Spleen (tissue), 11 donors: ENCODE measurements around the gene DISC1. TPM values are rescaled to one million over a fixed set of nuclear protein-coding genes. Genes with fewer than 3 reads are reported as not detected.

Source experiments
- DNase-seq: peaks from one replicate; pipeline ENCODE4 v3.0.0-alpha.2; 2020
- H3K27ac ChIP-seq, 8 donors: fragments of 200-600 bp; sonication (generic) in 7 of 8; 1 replicate in 4 of 8; 2 replicates in 4 of 8; pipeline versions ENCODE4 v1.5.0 to v1.8.0; 2016 to 2021; ENCODE audit warnings: inconsistent platforms in 4 of 8, mild to moderate bottlenecking in 4 of 8, moderate library complexity in 1 of 8
- H3K27me3 ChIP-seq, 7 donors: fragments of 200-600 bp; sonication (generic) in 6 of 7; replicated peaks in 1 of 7; 1 replicate in 4 of 7; 2 replicates in 3 of 7; pipeline versions ENCODE4 v1.5.0 to v1.8.0; 2016 to 2021; ENCODE audit warnings: inconsistent platforms in 3 of 7, mild to moderate bottlenecking in 1 of 7
- H3K36me3 ChIP-seq, 6 donors: fragments of 200-600 bp; sonication (generic) in 5 of 6; 1 replicate in 4 of 6; 2 replicates in 2 of 6; pipeline versions ENCODE4 v1.5.0 to v1.8.0; 2016 to 2021; ENCODE audit warnings: inconsistent platforms in 2 of 6
- H3K4me1 ChIP-seq, 6 donors: fragments of 200-600 bp; sonication (generic) in 5 of 6; 1 replicate in 3 of 6; 2 replicates in 3 of 6; pipeline versions ENCODE4 v1.5.0 to v1.8.0; 2016 to 2021; ENCODE audit warnings: inconsistent platforms in 3 of 6
- H3K4me3 ChIP-seq, 8 donors: fragments of 200-600 bp; sonication (generic) in 7 of 8; 1 replicate in 4 of 8; 2 replicates in 4 of 8; pipeline versions ENCODE4 v1.5.0 to v1.8.0; 2016 to 2021; ENCODE audit warnings: inconsistent platforms in 4 of 8, mild to moderate bottlenecking in 4 of 8, moderate library complexity in 2 of 8
- H3K9me3 ChIP-seq, 8 donors: fragments of 200-600 bp; sonication (generic) in 7 of 8; 1 replicate in 4 of 8; 2 replicates in 4 of 8; pipeline versions ENCODE4 v1.5.0 to v1.8.0; 2016 to 2021; ENCODE audit warnings: inconsistent platforms in 4 of 8
- POLR2A ChIP-seq, 3 donors: fragments of 450-650 bp; IDR thresholded peaks; one replicate each; pipeline ENCODE4 v1.5.1; 2017; ENCODE audit warnings: antibody characterized with exemption in 3 of 3, mild to moderate bottlenecking in 1 of 3
- POLR2AphosphoS5 ChIP-seq, 3 donors: sonication (generic); formaldehyde crosslinking; IDR thresholded peaks; one replicate each; pipeline ENCODE4 v1.5.1; 2017; ENCODE audit warnings: antibody characterized with exemption in 3 of 3
- WGBS, 5 donors: extraction: QIAGEN DNeasy Blood & Tissue Kit in 3 of 5; methylation state at CpG; one replicate each; pipeline versions ENCODE4 v1.1.5 to v1.1.7; 2013 to 2018; 5-methylcytosine and 5-hydroxymethylcytosine counted together
- intact Hi-C: fragments of 100-400 bp; cut with DNase I; formaldehyde crosslinking; loops from one replicate; pipeline ENCODE4 v1.15.0; 2023; ENCODE audit warnings: low total_unique reads
- polyA plus RNA-seq, 3 donors: library from polyadenylated mRNA; stranded (reverse); fragments of 200-250 nt; gene quantifications; one replicate each; pipeline ENCODE4 v1.2.1, GENCODE V29; 2013
- total RNA-seq, 7 donors: library from RNA; depleted of rRNA in 3 of 7; stranded (reverse); fragments of >200 nt in 3 of 7; fragmentation: NEBNext Ultra II Directional in 4 of 7; extraction: Animal tissue kit (Norgen Biotek cat#: 25700) in 4 of 7; gene quantifications; one replicate each; pipeline versions ENCODE4 v1.1.0 to v1.2.1, GENCODE V29; 2016 to 2021
- TF ChIP-seq, protein P1 (sequence below), 11 experiments: fragments of 200-600 bp in 7 of 11; fragments of 450-650 bp in 4 of 11; sonication (generic) in 4 of 11; IDR thresholded peaks in 8 of 11; conservative IDR thresholded peaks in 3 of 11; 1 replicate in 7 of 11; 2 replicates in 4 of 11; pipeline versions ENCODE4 v1.4.0 to v1.8.0; 2016 to 2021; ENCODE audit warnings: antibody characterized with exemption in 11 of 11, inconsistent platforms in 4 of 11, mild to moderate bottlenecking in 1 of 11
- donor health status: healthy with polysubstance abuse.
- donor health status: DM: no; HTN: no; CAD: no; lungs with moderate emphysema.
- donor health status: DM: no; HTN: no; CAD: no.
- donor health status: Bipolar disorder and iron deficiency.
- donor health status: healthy.
- donor health status: DM: no; HTN: no; CAD: no.
- donor health status: DM: yes; HTN: yes; CAD: no.

Gene DISC1
- total and polyA plus RNA-seq, 10 donors = 0.89 to 36.4 (median 24.2) TPM

- no peak for TF ChIP-seq POLR2A (IDR thresholded peaks at IDR 0.05)
- no peak for TF ChIP-seq POLR2AphosphoS5 (IDR thresholded peaks at IDR 0.05)
These were observed 43.2 kb upstream of the DISC1 start for GRCh38 chr1:231583376-231583775.

GRCh38 chr1:231584117-231584516, 42.5 kb upstream of the DISC1 start:
- no peak for DNase-seq
- no peaks in the 10 kb centered on the region for H3K27me3 ChIP-seq

More at GRCh38 chr1:231583376-231583775, 43.2 kb upstream of the DISC1 start:
- no peak for DNase-seq
- Histone ChIP-seq H3K4me3 (no peak overlapping the region), H3K27me3 (no peaks in the 10 kb centered on the region), H3K27ac (no peak overlapping the region), H3K4me1 (peaks cover 0 to 7% (median 0%) of the 10 kb centered on the region in 6 donors), H3K36me3 (no peaks in the 10 kb centered on the region), H3K9me3 (no peaks in the 10 kb centered on the region)
- intact Hi-C loops = no loop called here
- 89 to 96% (median 92%) methylated on average over 6 of the region's 6 CpGs for WGBS, 5 donors

DNA sequence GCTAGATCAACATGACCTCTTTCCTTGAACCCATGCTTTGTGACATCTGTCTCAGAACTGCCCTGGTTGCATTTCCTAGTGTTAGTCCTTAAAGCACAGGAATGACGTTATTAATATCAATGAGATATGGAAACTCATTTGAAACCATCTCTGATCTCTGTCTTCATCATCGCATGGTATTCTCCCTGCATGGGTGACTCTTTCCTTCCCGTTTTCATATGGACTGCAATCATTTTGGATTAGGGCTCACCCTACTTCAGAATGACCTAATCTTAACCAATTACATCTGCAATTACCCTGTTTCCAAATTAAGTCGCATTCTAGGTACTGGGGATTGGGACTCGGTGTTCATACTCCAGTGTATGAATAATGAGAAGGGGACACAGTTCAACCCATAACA, 41.7 kb upstream of the DISC1 start:
- Histone ChIP-seq H3K36me3 (no peaks in the 10 kb centered on the region), H3K27me3 (no peaks in the 10 kb centered on the region), H3K4me3 (no peak overlapping the region), H3K4me1 (peaks cover 0 to 7% (median 0%) of the 10 kb centered on the region in 6 donors), H3K9me3 (no peaks in the 10 kb centered on the region), H3K27ac (no peak overlapping the region)
- TF ChIP-seq POLR2A (IDR thresholded peaks at IDR 0.05) (no peak), POLR2AphosphoS5 (IDR thresholded peaks at IDR 0.05) (no peak)
- TF ChIP-seq, protein P1, sequence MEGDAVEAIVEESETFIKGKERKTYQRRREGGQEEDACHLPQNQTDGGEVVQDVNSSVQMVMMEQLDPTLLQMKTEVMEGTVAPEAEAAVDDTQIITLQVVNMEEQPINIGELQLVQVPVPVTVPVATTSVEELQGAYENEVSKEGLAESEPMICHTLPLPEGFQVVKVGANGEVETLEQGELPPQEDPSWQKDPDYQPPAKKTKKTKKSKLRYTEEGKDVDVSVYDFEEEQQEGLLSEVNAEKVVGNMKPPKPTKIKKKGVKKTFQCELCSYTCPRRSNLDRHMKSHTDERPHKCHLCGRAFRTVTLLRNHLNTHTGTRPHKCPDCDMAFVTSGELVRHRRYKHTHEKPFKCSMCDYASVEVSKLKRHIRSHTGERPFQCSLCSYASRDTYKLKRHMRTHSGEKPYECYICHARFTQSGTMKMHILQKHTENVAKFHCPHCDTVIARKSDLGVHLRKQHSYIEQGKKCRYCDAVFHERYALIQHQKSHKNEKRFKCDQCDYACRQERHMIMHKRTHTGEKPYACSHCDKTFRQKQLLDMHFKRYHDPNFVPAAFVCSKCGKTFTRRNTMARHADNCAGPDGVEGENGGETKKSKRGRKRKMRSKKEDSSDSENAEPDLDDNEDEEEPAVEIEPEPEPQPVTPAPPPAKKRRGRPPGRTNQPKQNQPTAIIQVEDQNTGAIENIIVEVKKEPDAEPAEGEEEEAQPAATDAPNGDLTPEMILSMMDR (IDR thresholded peaks at IDR 0.05 in 8 of 11, conservative IDR thresholded peaks at IDR 0.05 in 3 of 11) = no peak
- intact Hi-C loops = loop anchor here (5.0 kb wide), 1 partner anchor 168 kb away; no protein-coding TSS in a partner anchor
- no peak for DNase-seq
- WGBS, 5 donors = 48 to 79% (median 65%) methylated on average over 5 of the region's 5 CpGs

More at GRCh38 chr1:231584117-231584516, 42.5 kb upstream of the DISC1 start:
- no peak for TF ChIP-seq POLR2AphosphoS5 (IDR thresholded peaks at IDR 0.05)
- TF ChIP-seq, protein P1 (IDR thresholded peaks at IDR 0.05 in 8 of 11, conservative IDR thresholded peaks at IDR 0.05 in 3 of 11) = peak in 1 of 11 experiments; percentile 15
- Histone ChIP-seq H3K27ac (peak overlapping the region in 1 of 8 donors; percentile 7), H3K4me1 (peaks cover 0 to 7% (median 0%) of the 10 kb centered on the region in 6 donors), H3K36me3 (no peaks in the 10 kb centered on the region), H3K9me3 (no peaks in the 10 kb centered on the region), H3K4me3 (no peak overlapping the region)
- WGBS, 5 donors = 35 to 53% (median 45%) methylated on average over 3 of the region's 3 CpGs
- intact Hi-C loops = no loop called here

- no peaks in the 10 kb centered on the region for H3K9me3 ChIP-seq
- no peaks in the 10 kb centered on the region for H3K27me3 ChIP-seq
- H3K27ac ChIP-seq = no peak overlapping the region
- TF ChIP-seq, protein P1 (IDR thresholded peaks at IDR 0.05 in 8 of 11, conservative IDR thresholded peaks at IDR 0.05 in 3 of 11) = peak; percentile 41 to 79 (median 69)
- TF ChIP-seq POLR2AphosphoS5 (IDR thresholded peaks at IDR 0.05) (peak in 1 of 3 donors; percentile 57), POLR2A (IDR thresholded peaks at IDR 0.05) (no peak)
- intact Hi-C loops = loop anchor here (5.0 kb wide), 1 partner anchor 228 kb away; no protein-coding TSS in a partner anchor
- no peak for DNase-seq
- H3K36me3 ChIP-seq = no peaks in the 10 kb centered on the region
- H3K4me1 ChIP-seq = peaks cover 0 to 24% (median 11%) of the 10 kb centered on the region in 6 donors
- WGBS, 5 donors = 23 to 35% (median 25%) methylated on average over 12 of the region's 12 CpGs
- H3K4me3 ChIP-seq = no peak overlapping the region
These were observed 36.0 kb upstream of the DISC1 start for GRCh38 chr1:231590453-231591198.
